ENCODE measurements around the gene PI4K2B.
"Not testable (repeated sequence)": the region's sequence is repeated elsewhere in the genome, so short reads cannot be mapped to it uniquely, and the experiment has no call there.

PI4K2B gene

DNA sequence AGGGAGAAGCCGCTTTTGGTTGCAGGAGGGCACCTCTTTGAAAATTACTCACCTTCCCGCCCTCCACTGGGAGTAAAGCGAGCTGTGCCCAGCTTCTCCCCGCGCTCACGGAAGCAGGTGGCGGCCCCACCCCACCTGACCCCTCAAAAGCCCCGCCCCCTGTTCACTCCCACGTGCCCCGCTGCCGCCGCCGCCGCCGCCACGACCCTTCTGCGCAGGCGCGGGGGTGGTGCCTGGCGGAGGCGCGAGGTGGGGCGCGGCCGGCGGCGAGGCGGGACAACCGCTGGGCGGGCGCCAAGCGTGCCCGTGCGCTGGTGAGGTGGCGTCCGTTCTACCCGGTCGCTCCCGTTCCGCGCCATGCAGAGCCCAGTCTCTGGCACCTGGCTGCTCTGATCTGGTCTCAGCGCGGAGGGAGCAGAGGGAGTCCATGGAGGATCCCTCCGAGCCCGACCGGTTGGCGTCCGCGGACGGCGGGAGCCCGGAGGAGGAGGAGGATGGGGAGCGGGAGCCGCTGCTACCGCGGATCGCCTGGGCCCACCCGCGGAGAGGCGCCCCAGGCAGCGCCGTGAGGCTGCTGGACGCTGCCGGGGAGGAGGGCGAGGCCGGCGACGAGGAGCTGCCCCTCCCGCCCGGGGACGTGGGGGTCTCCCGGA, at the start of gene PI4K2B:
PI4K2B (plus strand) TSS at position 297 of the 653 bp plus-strand sequence; CDS start at position 428, 131 bp downstream.
- peak; percentile 88 for DNase-seq (ENCODE audit: low read depth)

DNA sequence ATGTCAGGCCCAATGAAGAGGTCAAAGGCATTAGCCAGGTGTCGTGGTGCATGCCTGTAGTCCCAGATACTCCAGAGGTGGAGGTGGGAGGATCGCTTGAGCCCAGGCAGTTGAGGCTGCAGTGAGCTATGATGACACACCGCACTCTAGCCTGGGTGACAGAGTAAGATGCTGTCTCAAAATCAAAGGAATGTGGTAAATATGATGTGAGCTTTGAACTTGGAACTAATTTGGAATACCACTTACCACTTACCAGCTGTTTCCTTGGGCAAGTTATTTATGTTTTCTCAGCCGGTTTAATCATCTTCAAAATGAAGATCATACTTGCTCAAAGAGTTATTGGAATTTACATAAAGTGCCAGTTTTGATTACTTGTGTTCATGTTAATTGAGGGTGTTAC, 49.8 kb upstream of the PI4K2B start:
- no peak for DNase-seq (ENCODE audit: low read depth)

GRCh38 chr4:25190407-25190806, 43.4 kb upstream of the PI4K2B start:
- DNase-seq (ENCODE audit: low read depth): no peak

GRCh38 chr4:25198713-25199112, 35.1 kb upstream of the PI4K2B start:
- no peak for DNase-seq (ENCODE audit: low read depth)

GRCh38 chr4:25207997-25208396, 25.8 kb upstream of the PI4K2B start:
- DNase-seq (ENCODE audit: low read depth): no peak

- DNase-seq (ENCODE audit: low read depth): no peak
Observed at GRCh38 chr4:25209702-25210101, 24.1 kb upstream of the PI4K2B start.

DNA sequence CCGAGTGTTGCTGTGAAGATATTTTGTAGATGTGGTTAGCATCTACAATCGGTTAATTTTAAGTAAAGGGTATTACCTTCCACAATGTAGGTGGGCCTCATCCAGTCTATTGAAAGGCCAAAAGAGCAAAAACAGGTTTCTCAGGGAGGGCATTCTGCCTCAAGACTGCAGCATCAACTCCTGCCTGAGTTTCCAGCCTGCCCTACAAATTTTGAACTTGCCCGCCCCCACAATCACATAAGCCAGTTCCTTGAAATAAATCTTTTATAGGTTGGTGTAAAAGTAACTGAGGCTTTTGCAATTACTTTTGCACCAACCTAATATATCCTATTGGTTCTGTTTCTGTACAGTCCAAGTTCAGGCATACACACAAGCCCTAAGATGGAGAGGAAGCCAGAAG, 22.1 kb upstream of the PI4K2B start:
- DNase-seq (ENCODE audit: low read depth): no peak

DNA sequence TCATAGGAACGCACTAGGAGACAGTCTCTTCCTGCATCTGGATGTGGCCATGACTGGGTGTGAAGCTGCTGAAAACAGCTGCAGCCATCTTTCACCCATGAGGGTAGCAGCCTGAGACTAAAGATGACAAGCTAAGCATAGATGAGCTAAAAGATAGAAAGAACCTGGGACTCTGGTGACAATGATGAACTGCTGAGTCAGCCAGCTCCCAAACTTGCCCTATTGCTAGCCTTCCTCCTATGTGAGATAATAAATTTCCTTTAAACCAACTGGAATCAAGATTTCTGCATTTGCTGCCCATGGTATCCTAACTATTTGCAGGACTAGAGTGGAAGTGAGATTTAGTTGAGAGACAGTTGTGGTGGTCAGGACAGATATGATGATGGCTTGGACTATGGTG, 21.0 kb upstream of the PI4K2B start:
- no peak for DNase-seq (ENCODE audit: low read depth)

DNA sequence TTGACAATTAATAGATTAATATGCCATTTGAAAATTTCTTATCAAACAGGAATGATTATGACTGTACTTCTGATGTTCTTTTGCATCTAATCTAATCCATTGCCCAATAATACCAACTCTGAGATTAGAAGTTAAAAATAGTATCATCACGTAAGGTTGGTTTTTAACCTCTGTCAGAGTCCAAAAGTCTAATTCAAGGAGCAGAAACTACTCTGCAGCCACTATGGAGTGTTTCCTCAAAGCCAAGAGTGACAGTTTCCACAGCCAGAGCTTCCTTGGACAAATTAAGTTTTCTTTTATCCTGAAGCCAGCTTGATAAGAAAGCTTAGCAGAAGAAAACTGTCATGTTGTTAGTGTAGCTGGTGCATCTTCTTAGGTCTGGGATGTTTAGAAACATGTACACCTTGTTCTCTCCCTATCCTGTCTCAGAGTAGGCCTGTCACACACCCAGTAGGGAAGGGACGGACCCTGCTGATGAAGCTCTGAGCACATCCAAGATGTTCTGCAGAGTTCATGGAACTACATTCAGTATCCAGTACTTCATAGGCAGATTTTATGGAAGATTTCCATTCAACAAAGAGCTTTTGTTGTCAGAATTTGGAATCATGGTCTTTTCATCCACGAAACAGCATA, 20.4 kb upstream of the PI4K2B start:
- no peak for DNase-seq (ENCODE audit: low read depth)

- DNase-seq (ENCODE audit: low read depth): not testable (repeated sequence)
Observed at GRCh38 chr4:25214750-25215149, 19.1 kb upstream of the PI4K2B start.

DNA sequence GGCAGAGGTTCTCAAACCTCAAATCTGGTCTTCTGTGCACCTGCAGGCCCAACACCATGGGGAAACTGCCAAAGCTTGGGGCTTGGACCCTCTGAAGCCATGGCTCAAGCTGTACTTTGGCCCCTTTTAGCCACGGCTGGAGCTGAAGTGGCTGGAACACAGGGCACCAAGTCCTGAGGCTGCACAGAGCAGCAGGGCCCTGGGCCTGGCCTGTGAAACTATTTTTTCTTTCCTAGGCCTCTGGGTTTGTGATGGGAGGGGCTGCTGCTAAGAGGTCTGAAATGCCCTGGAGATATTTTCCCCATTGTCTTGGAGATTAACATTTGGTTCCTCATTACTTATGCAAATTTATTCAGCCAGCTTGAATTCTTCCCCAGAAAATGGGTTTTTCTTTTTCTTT, 18.3 kb upstream of the PI4K2B start:
- no peak for DNase-seq (ENCODE audit: low read depth)

- no peak for DNase-seq (ENCODE audit: low read depth)
Observed at GRCh38 chr4:25221377-25221776, 12.5 kb upstream of the PI4K2B start.

- DNase-seq (ENCODE audit: low read depth): no peak
Observed at GRCh38 chr4:25223802-25224375, 9.9 kb upstream of the PI4K2B start.

GRCh38 chr4:25229804-25230203, 4.0 kb upstream of the PI4K2B start:
- DNase-seq (ENCODE audit: low read depth): no peak

- no peak for DNase-seq (ENCODE audit: low read depth)
Observed at GRCh38 chr4:25233194-25233593, 639 bp upstream of the PI4K2B start.

DNA sequence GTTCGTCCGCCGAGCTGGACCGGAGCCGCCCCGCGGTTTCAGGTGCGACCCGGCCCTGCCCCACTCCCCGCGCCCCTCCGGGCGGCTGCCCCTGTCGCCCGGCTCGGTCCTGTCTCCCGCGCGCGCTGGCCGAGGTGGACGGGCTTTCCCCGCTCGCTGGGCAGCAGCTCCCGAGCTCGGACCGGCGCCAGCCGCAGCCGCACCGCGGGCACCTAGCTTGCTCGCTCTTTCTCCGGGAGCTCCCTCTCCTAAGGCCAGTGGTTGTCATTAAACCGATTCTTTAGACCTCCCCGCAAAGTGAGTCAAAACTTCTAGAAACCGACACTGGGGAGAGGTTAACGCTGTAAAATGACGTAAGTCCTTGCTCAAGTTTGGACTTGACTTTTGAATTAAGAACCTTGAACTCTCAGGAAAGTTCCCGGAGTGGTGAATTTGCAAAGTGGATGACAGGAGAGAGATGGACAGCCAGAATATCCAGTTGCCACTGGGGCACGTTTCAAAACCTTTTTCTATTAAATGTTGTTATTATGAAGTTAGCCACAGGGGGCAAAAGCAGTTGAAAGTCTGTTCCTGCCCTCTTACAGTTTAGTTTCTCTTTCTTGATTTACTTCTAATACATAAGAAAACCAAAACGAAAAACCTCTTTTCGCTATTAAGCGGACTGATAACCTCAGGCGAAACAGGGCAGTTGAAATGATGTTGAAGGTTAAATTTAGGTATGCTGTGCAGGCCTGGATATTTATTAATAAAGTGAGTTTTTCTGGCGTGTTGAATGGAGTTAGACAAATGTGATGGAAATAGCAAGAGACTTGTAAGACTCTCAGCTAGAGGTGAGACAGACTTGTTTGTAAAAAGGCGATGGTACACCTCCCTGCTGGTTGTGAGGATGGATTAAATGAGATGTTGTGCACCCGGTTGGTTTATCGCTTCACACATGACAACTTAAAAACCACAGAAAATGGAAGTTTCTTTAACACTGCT, 847 bp downstream of the PI4K2B start:
- DNase-seq (ENCODE audit: low read depth): peak; percentile 17

DNA sequence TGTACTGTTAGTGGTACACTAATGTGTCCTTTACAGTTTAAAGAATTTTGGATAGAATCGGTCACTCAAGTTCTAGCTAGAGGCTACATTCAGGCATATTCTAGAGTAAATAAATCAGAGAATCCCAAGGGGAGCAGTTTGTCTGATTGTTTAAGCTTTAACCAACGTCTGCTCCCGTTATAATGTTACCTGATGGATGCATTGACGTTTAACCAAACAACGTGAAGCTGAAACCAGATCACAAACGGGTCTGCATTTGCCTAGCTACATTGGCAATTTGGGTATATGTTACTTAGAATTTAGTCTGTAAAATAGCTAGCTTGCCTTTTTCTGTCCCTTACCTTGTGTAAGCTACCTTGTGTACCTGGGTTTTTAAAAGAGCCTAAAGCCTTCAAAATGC, 1.6 kb downstream of the PI4K2B start:
- no peak for DNase-seq (ENCODE audit: low read depth)

DNA sequence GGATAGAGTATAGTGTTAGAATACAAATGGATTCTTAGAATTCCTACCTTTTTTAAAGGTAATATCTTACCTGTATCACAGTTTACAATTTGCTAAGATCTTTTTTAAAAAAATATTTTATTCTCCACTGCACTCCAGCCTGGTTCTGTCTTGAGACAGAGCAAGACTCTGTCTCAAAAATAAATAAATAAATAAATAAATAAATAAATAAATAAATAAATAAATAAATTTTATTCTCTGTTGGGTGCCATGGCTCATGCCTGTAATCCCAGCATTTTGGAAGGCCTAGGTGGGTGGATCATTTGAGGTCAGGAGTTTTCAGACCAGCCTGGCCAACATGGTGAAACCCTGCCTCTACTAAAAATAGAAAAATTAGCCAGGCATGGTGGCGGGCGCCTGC, 2.2 kb downstream of the PI4K2B start:
- not testable (repeated sequence) for DNase-seq (ENCODE audit: low read depth)

DNA sequence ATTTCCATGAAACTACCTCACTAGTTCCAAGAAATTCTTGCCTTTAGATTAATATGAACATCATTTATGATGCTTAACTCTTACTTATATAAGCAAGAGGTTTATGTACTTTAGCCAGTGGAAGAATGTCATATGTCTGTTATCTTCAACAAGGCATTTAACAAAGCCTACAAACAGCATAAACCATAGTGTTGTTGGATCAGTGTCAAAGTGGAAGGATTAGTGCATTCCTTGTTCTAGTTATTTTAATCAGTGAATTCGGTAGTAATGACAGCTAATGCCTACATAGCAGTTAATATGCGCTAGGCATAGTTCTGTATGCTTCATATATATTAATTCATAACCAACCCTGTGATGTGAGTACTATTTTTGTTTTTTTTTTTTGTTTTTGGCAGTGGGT, 3.1 kb downstream of the PI4K2B start:
- no peak for DNase-seq (ENCODE audit: low read depth)

DNA sequence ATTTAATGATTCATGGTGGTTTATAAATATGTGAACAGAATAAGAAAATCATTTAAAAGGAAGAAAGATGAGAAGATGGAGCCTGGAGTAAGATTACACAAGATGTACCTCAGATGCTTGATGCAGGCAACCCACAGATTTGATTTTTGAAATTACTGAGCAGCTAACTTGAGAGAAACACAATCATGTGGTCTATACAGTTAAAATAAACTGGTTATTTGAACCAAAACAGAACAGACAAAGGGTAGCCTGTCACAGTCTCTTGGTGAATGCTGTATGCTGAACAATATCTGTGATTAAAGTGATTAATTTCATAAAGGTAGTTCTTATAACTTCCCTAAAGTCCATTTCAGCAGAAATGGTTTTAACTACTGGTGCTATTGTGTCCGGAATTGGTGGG, 4.2 kb downstream of the PI4K2B start:
- no peak for DNase-seq (ENCODE audit: low read depth)

- not testable (repeated sequence) for DNase-seq (ENCODE audit: low read depth)
Observed at GRCh38 chr4:25239528-25239927, 5.7 kb downstream of the PI4K2B start.

DNA sequence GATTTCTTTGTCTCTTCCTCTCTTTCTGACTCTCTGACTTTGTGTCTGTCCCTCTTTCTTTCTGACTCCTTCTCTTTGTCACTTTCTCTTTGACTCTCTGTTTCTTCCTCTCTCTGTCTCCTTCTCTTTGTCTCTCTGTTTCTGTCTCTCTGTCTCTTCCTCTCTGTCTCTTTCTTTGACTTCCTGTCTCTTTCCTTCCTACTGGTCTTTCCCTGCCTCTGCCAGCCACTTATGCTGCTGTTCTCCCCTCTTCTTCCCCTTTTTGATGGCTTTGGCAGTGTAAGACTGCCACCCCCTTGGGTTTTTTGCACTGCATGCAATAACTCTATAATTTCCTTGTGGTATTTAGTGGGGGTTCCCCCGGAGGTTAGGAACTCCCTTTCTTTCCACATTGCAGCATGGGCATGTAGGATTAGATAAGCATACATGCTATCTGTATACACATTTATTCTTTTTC, 6.9 kb downstream of the PI4K2B start:
- DNase-seq (ENCODE audit: low read depth): not testable (repeated sequence)

Data from activated gamma-delta T cell treated with anti-CD3 and anti-CD28 coated beads, Interleukin-2, amount 50 U/mL, for 16 hours (primary cell).